ENCODE measurements around the gene CCDC126. TPM values are rescaled to one million over a fixed set of nuclear protein-coding genes. Genes with fewer than 3 reads are reported as not detected.

Gene CCDC126
- total RNA-seq, 1 donor from 2014 or later: 5.8 TPM

Other genes with a start within 250 kb of the CCDC126 start
- gene IGF2BP3, start 126.9 kb upstream of the CCDC126 start, total RNA-seq: 3.9 TPM
- gene TRA2A, start 65.4 kb upstream of the CCDC126 start, total RNA-seq: 74.9 TPM
- 4.0 TPM for gene FAM221A, start 82.8 kb downstream of the CCDC126 start, total RNA-seq
- 0.16 TPM for gene STK31, start 112.8 kb downstream of the CCDC126 start, total RNA-seq